ENCODE data around the gene PTPRK.

The PTPRK gene

DNA sequence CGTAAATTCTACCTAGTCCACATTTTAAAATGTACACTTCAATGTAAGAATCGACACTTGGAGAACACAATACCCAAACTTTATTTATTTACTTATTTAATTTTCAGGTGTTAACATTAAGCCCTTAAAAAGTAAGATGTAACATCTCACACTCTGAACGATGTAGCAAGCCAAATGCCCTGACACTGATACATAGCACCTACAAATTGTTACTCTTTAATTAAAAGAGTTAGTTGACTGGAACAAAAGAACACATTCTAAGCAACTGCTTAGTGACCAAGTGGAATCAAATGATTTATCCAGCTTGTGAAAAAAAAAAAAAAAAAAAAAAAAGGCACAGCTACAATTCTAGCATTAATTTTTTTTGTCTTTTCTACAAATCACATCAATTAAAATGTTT, 327.4 kb downstream of the PTPRK start:
- Histone ChIP-seq H3K4me1 (no peaks in the 10 kb centered on the region), H3K27me3 (no peaks in the 10 kb centered on the region), H3K9me3 (no peaks in the 10 kb centered on the region), H3K4me3 (ENCODE audit: low read depth, low read length) (no peak overlapping the region), H3K36me3 (no peaks in the 10 kb centered on the region)
- TF ChIP-seq, protein P1, sequence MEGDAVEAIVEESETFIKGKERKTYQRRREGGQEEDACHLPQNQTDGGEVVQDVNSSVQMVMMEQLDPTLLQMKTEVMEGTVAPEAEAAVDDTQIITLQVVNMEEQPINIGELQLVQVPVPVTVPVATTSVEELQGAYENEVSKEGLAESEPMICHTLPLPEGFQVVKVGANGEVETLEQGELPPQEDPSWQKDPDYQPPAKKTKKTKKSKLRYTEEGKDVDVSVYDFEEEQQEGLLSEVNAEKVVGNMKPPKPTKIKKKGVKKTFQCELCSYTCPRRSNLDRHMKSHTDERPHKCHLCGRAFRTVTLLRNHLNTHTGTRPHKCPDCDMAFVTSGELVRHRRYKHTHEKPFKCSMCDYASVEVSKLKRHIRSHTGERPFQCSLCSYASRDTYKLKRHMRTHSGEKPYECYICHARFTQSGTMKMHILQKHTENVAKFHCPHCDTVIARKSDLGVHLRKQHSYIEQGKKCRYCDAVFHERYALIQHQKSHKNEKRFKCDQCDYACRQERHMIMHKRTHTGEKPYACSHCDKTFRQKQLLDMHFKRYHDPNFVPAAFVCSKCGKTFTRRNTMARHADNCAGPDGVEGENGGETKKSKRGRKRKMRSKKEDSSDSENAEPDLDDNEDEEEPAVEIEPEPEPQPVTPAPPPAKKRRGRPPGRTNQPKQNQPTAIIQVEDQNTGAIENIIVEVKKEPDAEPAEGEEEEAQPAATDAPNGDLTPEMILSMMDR (IDR thresholded peaks at IDR 0.05; ENCODE audit: low read depth, low read length): no peak
- DNase-seq: no peak

DNA sequence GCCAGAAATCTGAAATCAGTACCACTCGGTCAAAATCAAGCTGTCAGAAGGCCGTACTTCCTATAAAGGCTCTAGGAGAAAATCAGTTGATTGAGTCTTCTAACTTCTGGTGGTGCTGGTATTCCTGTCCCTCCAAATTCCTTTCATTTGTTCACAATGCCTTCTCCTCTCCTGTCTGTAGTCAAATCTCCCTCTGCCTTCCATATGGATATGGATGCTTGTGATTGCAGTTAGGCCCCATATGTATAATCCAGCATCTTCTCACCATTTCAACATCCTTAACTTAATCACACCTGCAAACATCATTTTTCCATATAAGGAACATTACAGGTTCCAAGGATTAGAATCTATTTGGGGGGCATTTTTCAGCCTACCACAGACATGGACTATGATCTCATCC, 331.7 kb downstream of the PTPRK start:
- Histone ChIP-seq H3K9me3 (no peaks in the 10 kb centered on the region), H3K4me1 (no peaks in the 10 kb centered on the region), H3K4me3 (ENCODE audit: low read depth, low read length) (no peak overlapping the region), H3K27me3 (no peaks in the 10 kb centered on the region), H3K36me3 (no peaks in the 10 kb centered on the region)
- DNase-seq: no peak
- TF ChIP-seq, protein P1 (IDR thresholded peaks at IDR 0.05; ENCODE audit: low read depth, low read length): no peak

DNA sequence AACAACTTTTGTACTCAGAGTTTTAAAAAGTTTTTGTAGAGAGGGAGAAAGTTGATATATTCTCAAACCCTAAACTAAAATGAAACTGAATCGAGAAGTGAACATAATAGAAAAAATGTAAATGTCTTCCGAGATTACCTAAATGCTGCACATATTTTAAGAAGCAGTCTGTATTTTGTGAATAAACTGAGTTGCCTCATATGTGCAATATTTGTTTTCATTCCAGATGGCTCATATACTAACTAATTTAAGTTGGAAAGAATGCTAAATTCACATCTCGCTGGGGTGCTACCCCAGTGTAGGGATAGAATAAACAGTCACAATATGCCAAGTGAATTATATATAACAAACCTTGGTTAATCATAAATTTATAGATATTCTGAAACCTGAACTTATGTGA, 333.7 kb downstream of the PTPRK start:
- TF ChIP-seq, protein P1 (IDR thresholded peaks at IDR 0.05; ENCODE audit: low read depth, low read length): no peak
- no peaks in the 10 kb centered on the region for H3K36me3 ChIP-seq

DNA sequence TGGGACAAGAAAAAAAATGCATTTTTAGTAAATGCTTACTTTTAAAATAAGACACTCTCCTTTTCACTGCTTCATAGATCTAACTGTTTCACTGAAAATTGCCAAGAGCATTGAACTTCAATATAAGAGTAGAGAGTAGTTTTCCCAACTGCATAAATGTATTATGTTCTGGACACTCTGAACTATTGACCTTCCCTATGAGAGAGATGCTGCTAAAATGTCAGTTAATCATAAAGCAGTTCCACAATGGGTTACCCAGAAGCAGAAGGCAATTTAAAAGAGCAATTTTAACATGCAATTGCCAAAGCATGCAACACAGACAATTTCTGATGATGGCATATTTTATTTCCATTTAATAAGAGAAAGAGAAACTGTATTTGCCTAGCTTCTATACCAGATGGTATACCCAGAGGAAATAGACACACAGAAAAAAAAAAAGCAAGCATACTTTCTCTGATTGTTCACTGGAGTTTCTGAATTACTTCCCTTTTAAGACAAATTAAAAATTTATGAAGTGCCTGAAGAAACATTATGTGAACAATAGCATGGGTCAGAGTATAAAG, 340.4 kb downstream of the PTPRK start:
- H3K27me3 ChIP-seq: no peaks in the 10 kb centered on the region
- H3K9me3 ChIP-seq: no peaks in the 10 kb centered on the region
- no peaks in the 10 kb centered on the region for H3K36me3 ChIP-seq
- no peak for DNase-seq
- TF ChIP-seq, protein P1 (IDR thresholded peaks at IDR 0.05; ENCODE audit: low read depth, low read length): no peak
- no peak overlapping the region for H3K4me3 ChIP-seq (ENCODE audit: low read depth, low read length)
- no peaks in the 10 kb centered on the region for H3K4me1 ChIP-seq

More for the DNA sequence above, 333.7 kb downstream of the PTPRK start:
- Histone ChIP-seq H3K27me3 (no peaks in the 10 kb centered on the region), H3K4me3 (ENCODE audit: low read depth, low read length) (no peak overlapping the region), H3K9me3 (no peaks in the 10 kb centered on the region), H3K4me1 (no peaks in the 10 kb centered on the region)
- no peak for DNase-seq

DNA sequence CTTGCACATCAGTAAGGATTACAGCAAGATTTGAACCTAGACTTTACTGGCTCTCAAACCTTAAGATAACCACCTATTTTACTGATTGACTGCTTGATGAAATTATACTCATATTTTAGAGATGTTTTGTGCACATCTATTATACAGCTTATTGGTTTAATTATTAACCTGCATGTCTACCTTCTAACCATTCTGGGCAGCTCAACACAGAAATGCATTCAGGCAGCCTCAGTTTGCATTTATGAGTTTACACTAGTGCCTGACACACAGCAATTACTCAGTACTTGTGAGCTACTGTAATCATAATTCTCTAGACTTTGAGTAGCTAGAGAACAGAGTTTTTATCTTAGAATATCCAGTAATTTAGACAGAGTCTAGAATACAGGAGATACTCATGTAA, 345.7 kb downstream of the PTPRK start:
- Histone ChIP-seq H3K9me3 (no peaks in the 10 kb centered on the region), H3K4me3 (ENCODE audit: low read depth, low read length) (no peak overlapping the region), H3K27me3 (no peaks in the 10 kb centered on the region), H3K36me3 (no peaks in the 10 kb centered on the region), H3K4me1 (no peaks in the 10 kb centered on the region; the same call in 1 of the 2 replicates)
- no peak for DNase-seq
- TF ChIP-seq, protein P1 (IDR thresholded peaks at IDR 0.05; ENCODE audit: low read depth, low read length): no peak

DNA sequence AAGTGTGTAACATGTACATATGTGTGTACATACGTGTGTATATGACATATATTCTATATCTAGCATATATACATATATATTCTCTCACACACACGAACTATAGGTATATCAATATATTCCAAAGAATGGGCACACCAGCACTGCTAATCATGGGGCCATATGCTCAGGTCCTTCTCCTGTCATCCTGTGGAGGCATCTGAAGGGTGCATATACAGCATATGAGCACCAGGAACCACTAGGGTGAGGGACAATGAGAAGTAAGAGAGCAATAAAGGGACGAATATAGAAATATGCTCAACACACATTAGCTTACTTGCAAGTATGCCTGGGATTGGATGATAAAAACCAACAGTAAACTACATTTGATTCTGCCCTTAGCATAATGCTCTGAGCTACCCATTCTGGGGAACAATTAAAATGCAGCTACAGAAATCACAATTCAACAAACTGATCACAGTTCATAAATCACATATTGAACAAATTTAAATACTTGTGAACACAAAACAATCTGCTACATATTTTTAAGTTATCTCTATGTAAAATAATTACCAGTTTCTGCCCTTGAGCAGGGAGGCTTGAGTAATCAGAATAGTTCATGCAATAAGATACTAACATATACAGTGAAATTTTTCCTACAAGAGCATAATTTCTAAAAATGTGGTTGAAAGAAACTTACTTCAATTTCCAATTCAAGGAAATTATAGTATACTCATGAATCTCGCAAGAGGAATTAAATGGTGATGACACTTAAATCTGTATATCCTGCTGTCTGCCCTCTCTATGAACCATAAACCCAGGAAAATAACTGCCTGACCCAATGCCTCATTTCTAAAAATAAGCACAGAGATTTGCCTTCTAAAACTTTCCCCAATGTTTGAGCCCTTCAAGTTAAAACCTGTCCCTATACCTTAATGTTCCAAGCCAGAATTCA, 347.4 kb downstream of the PTPRK start:
- H3K27me3 ChIP-seq: no peaks in the 10 kb centered on the region
- TF ChIP-seq, protein P1 (IDR thresholded peaks at IDR 0.05; ENCODE audit: low read depth, low read length): no peak
- H3K9me3 ChIP-seq: no peaks in the 10 kb centered on the region
- H3K4me1 ChIP-seq: peaks cover under 1% of the 10 kb centered on the region
- no peak overlapping the region for H3K4me3 ChIP-seq (ENCODE audit: low read depth, low read length)
- H3K36me3 ChIP-seq: no peaks in the 10 kb centered on the region
- DNase-seq: no peak

Measured in BE2C (cell line).